WTC11 (cell line): ENCODE data around the gene KRTAP5-1. TPM values are rescaled to one million over a fixed set of nuclear protein-coding genes. Genes with fewer than 3 reads are reported as not detected.
"Not testable (repeated sequence)": the region's sequence is repeated elsewhere in the genome, so short reads cannot be mapped to it uniquely, and the experiment has no call there.

Source experiments
- ATAC-seq: fragments of 200-7000 bp; cut with Tn5 transposase; 2 replicates; pipeline ENCODE4 v1.10.0; 2021; ENCODE audit warnings: mild to moderate bottlenecking, moderate library complexity
- CTCF ChIA-PET: fragments of 300-600 bp; sonication (Branson Sonifier 250); formaldehyde crosslinking; loops from one replicate; lab custom pipeline; 2021; ENCODE audit warnings: antibody characterized with exemption; lab: Charles Lee
- POLR2A ChIA-PET: fragments of 350-600 bp; sonication (Branson Sonifier 250); formaldehyde crosslinking; loops from one replicate; lab custom pipeline; 2021; ENCODE audit warnings: antibody characterized with exemption; lab: Charles Lee
- DNase-seq: peaks from one replicate; pipeline ENCODE4 v3.0.0; 2021; ENCODE audit warnings: low spot score
- H3K27ac Mint-ChIP-seq: 2 replicates; pipeline ENCODE4 v1.8.0; 2021; ENCODE audit warnings: mixed read lengths
- H3K27me3 Mint-ChIP-seq: 2 replicates; pipeline ENCODE4 v1.8.0; 2021; ENCODE audit warnings: low read depth, mild to moderate bottlenecking, moderate library complexity, mixed read lengths
- H3K36me3 Mint-ChIP-seq: 2 replicates; pipeline ENCODE4 v1.8.0; 2021; ENCODE audit warnings: mixed read lengths
- H3K4me1 Mint-ChIP-seq: 2 replicates; pipeline ENCODE4 v1.8.0; 2022; ENCODE audit warnings: mixed read lengths
- H3K4me3 Mint-ChIP-seq: 2 replicates; pipeline ENCODE4 v1.8.0; 2021; ENCODE audit warnings: mild to moderate bottlenecking, moderate library complexity, mixed read lengths
- H3K9me3 Mint-ChIP-seq: 2 replicates; pipeline ENCODE4 v1.8.0; 2021; ENCODE audit warnings: mixed read lengths
- ESRRA ChIP-seq: sonication (generic); formaldehyde crosslinking; IDR thresholded peaks from 2 replicates; pipeline ENCODE4 v1.8.1; 2022; ENCODE audit warnings: mild to moderate bottlenecking, missing genetic modification reagents, borderline replicate concordance
- FOXK1 ChIP-seq: sonication (generic); formaldehyde crosslinking; IDR thresholded peaks from 2 replicates; pipeline ENCODE4 v1.8.0; 2022; ENCODE audit warnings: mild to moderate bottlenecking, moderate library complexity, missing genetic modification reagents
- IRF2 ChIP-seq: sonication (generic); formaldehyde crosslinking; IDR thresholded peaks from 2 replicates; pipeline ENCODE4 v1.8.0; 2022; ENCODE audit warnings: low read depth, missing genetic modification reagents, borderline replicate concordance
- JUN ChIP-seq: sonication (generic); formaldehyde crosslinking; IDR thresholded peaks from 2 replicates; pipeline ENCODE4 v1.8.0; 2023; ENCODE audit warnings: mild to moderate bottlenecking, missing genetic modification reagents
- KAT7 ChIP-seq: sonication (generic); formaldehyde crosslinking; IDR thresholded peaks from 2 replicates; pipeline ENCODE4 v1.8.1; 2023; ENCODE audit warnings: missing genetic modification reagents, mild to moderate bottlenecking, borderline replicate concordance
- NFE2L1 ChIP-seq: sonication (generic); formaldehyde crosslinking; IDR thresholded peaks from 2 replicates; pipeline ENCODE4 v1.8.1; 2023; ENCODE audit warnings: missing genetic modification reagents
- RELA ChIP-seq: sonication (generic); formaldehyde crosslinking; IDR thresholded peaks from 2 replicates; pipeline ENCODE4 v1.8.1; 2022; ENCODE audit warnings: missing genetic modification reagents, mild to moderate bottlenecking, borderline replicate concordance
- RORB ChIP-seq: fragments of 250-450 bp; sonication (Bioruptor Pico); IDR thresholded peaks from 2 replicates; pipeline ENCODE4 v1.9.0; 2021; ENCODE audit warnings: mild to moderate bottlenecking
- SMAD4 ChIP-seq: sonication (generic); formaldehyde crosslinking; IDR thresholded peaks from 2 replicates; pipeline ENCODE4 v1.8.0; 2022; ENCODE audit warnings: mild to moderate bottlenecking, missing genetic modification reagents
- ZNF138 ChIP-seq: sonication (generic); formaldehyde crosslinking; conservative IDR thresholded peaks from 2 replicates; pipeline ENCODE4 v1.8.1; 2022; ENCODE audit warnings: mild to moderate bottlenecking, moderate library complexity, missing genetic modification reagents
- ZNF232 ChIP-seq: sonication (generic); formaldehyde crosslinking; IDR thresholded peaks from 2 replicates; pipeline ENCODE4 v1.8.0; 2022; ENCODE audit warnings: mild to moderate bottlenecking, missing genetic modification reagents
- total RNA-seq: library from RNA; stranded (reverse); gene quantifications from 3 replicates; pipeline ENCODE4 v1.2.3, GENCODE V29; 2021
- TF ChIP-seq, protein P1 (sequence below): fragments of 250-450 bp; sonication (Bioruptor Pico); IDR thresholded peaks from 2 replicates; pipeline ENCODE4 v1.8.0; 2021; ENCODE audit warnings: mild to moderate bottlenecking
- TF ChIP-seq, protein P2 (sequence below): fragments of 200-600 bp; IDR thresholded peaks from 2 replicates; pipeline ENCODE4 v1.8.0; 2022; ENCODE audit warnings: antibody characterized with exemption
- TF ChIP-seq, protein P3 (sequence below): fragments of 250-450 bp; sonication (Bioruptor Pico); conservative IDR thresholded peaks from 2 replicates; pipeline ENCODE4 v1.9.0; 2021; ENCODE audit warnings: mild to moderate bottlenecking
- TF ChIP-seq, protein P4 (sequence below): sonication (generic); formaldehyde crosslinking; IDR thresholded peaks from 2 replicates; pipeline ENCODE4 v1.8.0; 2022; ENCODE audit warnings: mild to moderate bottlenecking, missing genetic modification reagents
- TF ChIP-seq, protein P5 (sequence below): fragments of 250-450 bp; sonication (Bioruptor Pico); IDR thresholded peaks from 2 replicates; pipeline ENCODE4 v1.9.0; 2021; ENCODE audit warnings: mild to moderate bottlenecking
- TF ChIP-seq, protein P6 (sequence below): sonication (generic); formaldehyde crosslinking; IDR thresholded peaks from 2 replicates; pipeline ENCODE4 v1.8.1; 2022; ENCODE audit warnings: mild to moderate bottlenecking, missing genetic modification reagents, moderate library complexity, borderline replicate concordance
- TF ChIP-seq, protein P7 (sequence below): sonication (generic); formaldehyde crosslinking; conservative IDR thresholded peaks from 2 replicates; pipeline ENCODE4 v1.8.1; 2022; ENCODE audit warnings: mild to moderate bottlenecking, missing genetic modification reagents
- TF ChIP-seq, protein P8 (sequence below): fragments of 250-450 bp; sonication (Bioruptor Pico); IDR thresholded peaks from 2 replicates; pipeline ENCODE4 v1.9.0; 2021; ENCODE audit warnings: moderate library complexity, mild to moderate bottlenecking, inconsistent platforms, borderline replicate concordance
- TF ChIP-seq, protein P9 (sequence below): sonication (generic); formaldehyde crosslinking; IDR thresholded peaks from 2 replicates; pipeline ENCODE4 v1.8.1; 2022; ENCODE audit warnings: low read depth, mild to moderate bottlenecking, moderate library complexity, missing genetic modification reagents, borderline replicate concordance

The KRTAP5-1 gene
- total RNA-seq, 1 experiment from 2014 or later, result not detected

DNA sequence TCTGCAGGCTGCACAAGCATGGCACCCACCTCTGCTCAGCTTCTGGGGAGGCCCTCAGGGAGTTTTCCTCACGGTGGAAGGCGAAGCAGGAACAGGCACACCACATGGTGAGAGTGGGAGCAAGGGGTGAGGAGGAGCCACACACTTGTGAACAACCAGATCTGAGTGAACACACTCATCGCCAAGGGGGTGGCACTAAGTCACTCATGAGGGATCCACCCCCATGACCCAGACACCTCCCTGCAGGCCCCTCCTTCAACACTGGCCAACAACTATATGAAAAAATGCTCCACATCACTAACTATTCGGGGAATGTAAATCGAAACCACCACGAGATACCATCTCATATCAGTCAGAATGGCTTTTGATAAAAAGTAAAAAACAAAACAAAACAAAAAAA is 13.7 kb upstream of the KRTAP5-1 start:
- H3K27me3 Mint-ChIP-seq, result peaks cover 57% of the 10 kb centered on the region
- H3K4me1 Mint-ChIP-seq, result peaks cover 35% of the 10 kb centered on the region
- H3K27ac Mint-ChIP-seq, result no peak overlapping the region
- no peak for DNase-seq
- H3K36me3 Mint-ChIP-seq, result peaks cover 36% of the 10 kb centered on the region
- CTCF ChIA-PET, result interaction anchor here (3.1 to 6.2 kb wide), 3 partner anchors 24 to 52 kb away, joined by 8 to 102 read pairs (median 98); partner anchors contain the start of gene KRTAP5-5
- no peak for TF ChIP-seq KAT7 (CRISPR knock-in tag)
- TF ChIP-seq, protein P1, sequence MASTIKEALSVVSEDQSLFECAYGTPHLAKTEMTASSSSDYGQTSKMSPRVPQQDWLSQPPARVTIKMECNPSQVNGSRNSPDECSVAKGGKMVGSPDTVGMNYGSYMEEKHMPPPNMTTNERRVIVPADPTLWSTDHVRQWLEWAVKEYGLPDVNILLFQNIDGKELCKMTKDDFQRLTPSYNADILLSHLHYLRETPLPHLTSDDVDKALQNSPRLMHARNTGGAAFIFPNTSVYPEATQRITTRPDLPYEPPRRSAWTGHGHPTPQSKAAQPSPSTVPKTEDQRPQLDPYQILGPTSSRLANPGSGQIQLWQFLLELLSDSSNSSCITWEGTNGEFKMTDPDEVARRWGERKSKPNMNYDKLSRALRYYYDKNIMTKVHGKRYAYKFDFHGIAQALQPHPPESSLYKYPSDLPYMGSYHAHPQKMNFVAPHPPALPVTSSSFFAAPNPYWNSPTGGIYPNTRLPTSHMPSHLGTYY (CRISPR knock-in tag), result no peak
- no peak for TF ChIP-seq JUN
- TF ChIP-seq FOXK1 (CRISPR knock-in tag), result no peak
- TF ChIP-seq, protein P2, sequence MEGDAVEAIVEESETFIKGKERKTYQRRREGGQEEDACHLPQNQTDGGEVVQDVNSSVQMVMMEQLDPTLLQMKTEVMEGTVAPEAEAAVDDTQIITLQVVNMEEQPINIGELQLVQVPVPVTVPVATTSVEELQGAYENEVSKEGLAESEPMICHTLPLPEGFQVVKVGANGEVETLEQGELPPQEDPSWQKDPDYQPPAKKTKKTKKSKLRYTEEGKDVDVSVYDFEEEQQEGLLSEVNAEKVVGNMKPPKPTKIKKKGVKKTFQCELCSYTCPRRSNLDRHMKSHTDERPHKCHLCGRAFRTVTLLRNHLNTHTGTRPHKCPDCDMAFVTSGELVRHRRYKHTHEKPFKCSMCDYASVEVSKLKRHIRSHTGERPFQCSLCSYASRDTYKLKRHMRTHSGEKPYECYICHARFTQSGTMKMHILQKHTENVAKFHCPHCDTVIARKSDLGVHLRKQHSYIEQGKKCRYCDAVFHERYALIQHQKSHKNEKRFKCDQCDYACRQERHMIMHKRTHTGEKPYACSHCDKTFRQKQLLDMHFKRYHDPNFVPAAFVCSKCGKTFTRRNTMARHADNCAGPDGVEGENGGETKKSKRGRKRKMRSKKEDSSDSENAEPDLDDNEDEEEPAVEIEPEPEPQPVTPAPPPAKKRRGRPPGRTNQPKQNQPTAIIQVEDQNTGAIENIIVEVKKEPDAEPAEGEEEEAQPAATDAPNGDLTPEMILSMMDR, result no peak
- TF ChIP-seq, protein P3, sequence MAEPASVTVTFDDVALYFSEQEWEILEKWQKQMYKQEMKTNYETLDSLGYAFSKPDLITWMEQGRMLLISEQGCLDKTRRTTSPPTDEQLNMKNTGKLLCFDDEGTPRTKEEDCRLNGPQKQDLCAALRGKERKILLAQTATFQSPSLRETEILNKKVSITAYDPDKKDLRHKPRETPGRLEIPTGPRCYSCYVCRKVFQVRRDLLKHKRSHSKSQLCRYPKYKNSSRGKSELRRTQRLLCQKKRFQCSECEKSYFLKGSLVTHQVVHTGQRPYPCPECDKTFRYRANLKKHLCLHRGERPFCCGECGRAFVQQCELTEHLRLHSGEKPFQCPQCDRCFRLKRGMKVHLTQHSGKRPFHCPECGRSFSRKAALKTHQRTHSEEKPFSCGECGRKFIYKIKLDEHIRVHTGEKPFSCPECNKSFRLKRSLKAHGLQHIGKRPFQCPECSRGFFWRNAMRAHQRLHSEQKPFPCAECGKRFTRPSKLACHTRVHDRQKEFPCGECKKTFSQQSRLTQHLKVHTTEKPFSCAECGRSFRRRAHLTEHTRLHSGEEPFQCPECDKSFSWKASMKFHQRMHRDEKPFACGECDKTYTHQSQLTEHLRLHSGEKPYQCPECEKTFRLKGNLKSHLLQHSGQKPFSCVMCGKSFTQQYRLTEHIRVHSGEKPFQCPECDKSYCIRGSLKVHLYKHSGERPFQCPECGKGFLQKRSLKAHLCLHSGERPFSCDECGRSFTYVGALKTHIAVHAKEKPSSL (CRISPR knock-in tag), result no peak
- TF ChIP-seq, protein P4, sequence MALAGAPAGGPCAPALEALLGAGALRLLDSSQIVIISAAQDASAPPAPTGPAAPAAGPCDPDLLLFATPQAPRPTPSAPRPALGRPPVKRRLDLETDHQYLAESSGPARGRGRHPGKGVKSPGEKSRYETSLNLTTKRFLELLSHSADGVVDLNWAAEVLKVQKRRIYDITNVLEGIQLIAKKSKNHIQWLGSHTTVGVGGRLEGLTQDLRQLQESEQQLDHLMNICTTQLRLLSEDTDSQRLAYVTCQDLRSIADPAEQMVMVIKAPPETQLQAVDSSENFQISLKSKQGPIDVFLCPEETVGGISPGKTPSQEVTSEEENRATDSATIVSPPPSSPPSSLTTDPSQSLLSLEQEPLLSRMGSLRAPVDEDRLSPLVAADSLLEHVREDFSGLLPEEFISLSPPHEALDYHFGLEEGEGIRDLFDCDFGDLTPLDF (CRISPR knock-in tag), result no peak
- TF ChIP-seq ZNF232, result no peak
- TF ChIP-seq SMAD4 (CRISPR knock-in tag), result no peak
- TF ChIP-seq, protein P5, sequence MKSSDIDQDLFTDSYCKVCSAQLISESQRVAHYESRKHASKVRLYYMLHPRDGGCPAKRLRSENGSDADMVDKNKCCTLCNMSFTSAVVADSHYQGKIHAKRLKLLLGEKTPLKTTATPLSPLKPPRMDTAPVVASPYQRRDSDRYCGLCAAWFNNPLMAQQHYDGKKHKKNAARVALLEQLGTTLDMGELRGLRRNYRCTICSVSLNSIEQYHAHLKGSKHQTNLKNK (CRISPR knock-in tag), result no peak
- no peak for TF ChIP-seq ESRRA (CRISPR knock-in tag)
- TF ChIP-seq IRF2 (CRISPR knock-in tag), result no peak
- ATAC-seq, result no peak
- POLR2A ChIA-PET, result no interaction called here
- peaks cover 40% of the 10 kb centered on the region for H3K9me3 Mint-ChIP-seq
- H3K4me3 Mint-ChIP-seq, result no peak overlapping the region

DNA sequence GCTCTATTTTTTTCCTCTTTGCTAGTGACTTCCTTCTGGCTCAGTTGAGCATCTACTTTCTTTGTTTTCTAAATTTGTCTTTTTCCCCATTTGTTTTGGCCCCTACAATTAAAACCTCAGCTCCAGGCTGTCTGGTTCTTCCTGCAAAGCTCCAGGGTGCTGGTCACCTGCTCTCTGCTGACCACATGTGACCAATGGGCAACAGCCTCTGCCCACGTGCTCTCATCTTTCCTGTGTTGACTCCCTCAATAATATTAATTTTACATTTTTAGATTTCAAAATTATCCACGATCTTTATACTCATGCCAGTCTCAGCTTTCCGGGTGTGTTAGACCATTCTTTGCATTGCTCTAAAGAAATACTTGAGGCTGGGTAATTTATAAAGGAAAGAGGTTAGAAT is 13.3 kb upstream of the KRTAP5-1 start:
- H3K9me3 Mint-ChIP-seq, result peaks cover 40% of the 10 kb centered on the region
- ChIA-PET POLR2A (interaction anchor here (0.7 kb wide), 1 partner anchor 205 kb away, joined by 4 read pairs; no protein-coding TSS in a partner anchor), CTCF (interaction anchor here (0.6 to 6.2 kb wide), 4 partner anchors 24 to 168 kb away, joined by 6 to 102 read pairs (median 53); partner anchors contain the start of gene KRTAP5-5)
- not testable (repeated sequence) for DNase-seq, H3K27ac Mint-ChIP-seq, ATAC-seq, H3K4me3 Mint-ChIP-seq
- H3K36me3 Mint-ChIP-seq, result peaks cover 36% of the 10 kb centered on the region
- peaks cover 59% of the 10 kb centered on the region for H3K27me3 Mint-ChIP-seq
- H3K4me1 Mint-ChIP-seq, result peaks cover 35% of the 10 kb centered on the region

DNA sequence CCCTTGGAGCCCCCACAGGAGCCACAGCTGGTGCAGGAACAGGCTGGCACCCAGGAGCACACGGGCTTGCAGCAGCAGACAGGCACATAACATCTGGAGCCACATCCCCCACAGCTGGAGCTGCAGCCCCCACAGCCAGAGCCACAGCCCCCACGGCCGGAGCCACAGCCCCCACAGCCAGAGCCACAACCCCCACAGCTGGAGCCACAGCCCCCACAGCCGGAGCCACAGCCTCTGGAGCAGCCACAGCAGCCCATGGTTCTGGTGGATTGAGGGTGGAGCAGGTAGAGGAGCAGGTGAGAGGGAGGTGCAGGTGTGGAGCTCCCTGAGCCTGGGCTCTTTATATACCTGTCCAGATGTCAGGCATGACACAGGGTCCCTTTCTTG is 12.9 kb upstream of the KRTAP5-1 start, which contains the start of gene KRTAP5-2:
KRTAP5-2 (minus strand) TSS at position 301 of the 387 bp plus-strand sequence; CDS start at position 257, 44 bp downstream.
- ChIA-PET CTCF (interaction anchor here (0.6 to 6.2 kb wide), 5 partner anchors 23 to 169 kb away, joined by 6 to 102 read pairs (median 11); partner anchors contain the start of gene KRTAP5-5), POLR2A (interaction anchor here (0.7 kb wide), 1 partner anchor 205 kb away, joined by 4 read pairs; no protein-coding TSS in a partner anchor)
- Mint-ChIP-seq H3K4me3 (no peak within 1 kb of the TSS), H3K27me3 (peaks cover 63% of the 10 kb centered on the region), H3K36me3 (peaks cover 36% of the 10 kb centered on the region), H3K4me1 (peaks cover 35% of the 10 kb centered on the region), H3K9me3 (peaks cover 40% of the 10 kb centered on the region), H3K27ac (peak within 1 kb of the TSS; percentile 48; the same call in 1 of the 2 replicates)
- DNase-seq (no peak), ATAC-seq (no peak)
- TF ChIP-seq FOXK1 (CRISPR knock-in tag), result no peak
- TF ChIP-seq RELA (CRISPR knock-in tag), result no peak
- TF ChIP-seq ZNF138, result no peak
- TF ChIP-seq, protein P6, sequence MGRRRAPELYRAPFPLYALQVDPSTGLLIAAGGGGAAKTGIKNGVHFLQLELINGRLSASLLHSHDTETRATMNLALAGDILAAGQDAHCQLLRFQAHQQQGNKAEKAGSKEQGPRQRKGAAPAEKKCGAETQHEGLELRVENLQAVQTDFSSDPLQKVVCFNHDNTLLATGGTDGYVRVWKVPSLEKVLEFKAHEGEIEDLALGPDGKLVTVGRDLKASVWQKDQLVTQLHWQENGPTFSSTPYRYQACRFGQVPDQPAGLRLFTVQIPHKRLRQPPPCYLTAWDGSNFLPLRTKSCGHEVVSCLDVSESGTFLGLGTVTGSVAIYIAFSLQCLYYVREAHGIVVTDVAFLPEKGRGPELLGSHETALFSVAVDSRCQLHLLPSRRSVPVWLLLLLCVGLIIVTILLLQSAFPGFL, result no peak
- TF ChIP-seq, protein P7, sequence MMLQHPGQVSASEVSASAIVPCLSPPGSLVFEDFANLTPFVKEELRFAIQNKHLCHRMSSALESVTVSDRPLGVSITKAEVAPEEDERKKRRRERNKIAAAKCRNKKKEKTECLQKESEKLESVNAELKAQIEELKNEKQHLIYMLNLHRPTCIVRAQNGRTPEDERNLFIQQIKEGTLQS (CRISPR knock-in tag), result no peak
- no peak for TF ChIP-seq NFE2L1 (CRISPR knock-in tag)
- TF ChIP-seq, protein P8, sequence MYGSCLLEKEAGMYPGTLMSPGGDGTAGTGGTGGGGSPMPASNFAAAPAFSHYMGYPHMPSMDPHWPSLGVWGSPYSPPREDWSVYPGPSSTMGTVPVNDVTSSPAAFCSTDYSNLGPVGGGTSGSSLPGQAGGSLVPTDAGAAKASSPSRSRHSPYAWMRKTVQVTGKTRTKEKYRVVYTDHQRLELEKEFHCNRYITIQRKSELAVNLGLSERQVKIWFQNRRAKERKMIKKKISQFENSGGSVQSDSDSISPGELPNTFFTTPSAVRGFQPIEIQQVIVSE (CRISPR knock-in tag), result no peak
- no peak for TF ChIP-seq ESRRA (CRISPR knock-in tag)
- TF ChIP-seq, protein P9, sequence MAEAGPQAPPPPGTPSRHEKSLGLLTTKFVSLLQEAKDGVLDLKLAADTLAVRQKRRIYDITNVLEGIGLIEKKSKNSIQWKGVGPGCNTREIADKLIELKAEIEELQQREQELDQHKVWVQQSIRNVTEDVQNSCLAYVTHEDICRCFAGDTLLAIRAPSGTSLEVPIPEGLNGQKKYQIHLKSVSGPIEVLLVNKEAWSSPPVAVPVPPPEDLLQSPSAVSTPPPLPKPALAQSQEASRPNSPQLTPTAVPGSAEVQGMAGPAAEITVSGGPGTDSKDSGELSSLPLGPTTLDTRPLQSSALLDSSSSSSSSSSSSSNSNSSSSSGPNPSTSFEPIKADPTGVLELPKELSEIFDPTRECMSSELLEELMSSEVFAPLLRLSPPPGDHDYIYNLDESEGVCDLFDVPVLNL (CRISPR knock-in tag), result no peak
- no peak for TF ChIP-seq SMAD4 (CRISPR knock-in tag)
- TF ChIP-seq KAT7 (CRISPR knock-in tag), result no peak
- no peak for TF ChIP-seq RORB (CRISPR knock-in tag)
